GM19240 (cell line): ENCODE data around the gene GIMAP7.

ENCODE experiments used
- DNase-seq: peaks from one replicate; pipeline ENCODE4 v3.0.0; 2011; ENCODE audit warnings: low spot score; ENCODE audit not compliant: insufficient read length

Gene GIMAP7

DNA sequence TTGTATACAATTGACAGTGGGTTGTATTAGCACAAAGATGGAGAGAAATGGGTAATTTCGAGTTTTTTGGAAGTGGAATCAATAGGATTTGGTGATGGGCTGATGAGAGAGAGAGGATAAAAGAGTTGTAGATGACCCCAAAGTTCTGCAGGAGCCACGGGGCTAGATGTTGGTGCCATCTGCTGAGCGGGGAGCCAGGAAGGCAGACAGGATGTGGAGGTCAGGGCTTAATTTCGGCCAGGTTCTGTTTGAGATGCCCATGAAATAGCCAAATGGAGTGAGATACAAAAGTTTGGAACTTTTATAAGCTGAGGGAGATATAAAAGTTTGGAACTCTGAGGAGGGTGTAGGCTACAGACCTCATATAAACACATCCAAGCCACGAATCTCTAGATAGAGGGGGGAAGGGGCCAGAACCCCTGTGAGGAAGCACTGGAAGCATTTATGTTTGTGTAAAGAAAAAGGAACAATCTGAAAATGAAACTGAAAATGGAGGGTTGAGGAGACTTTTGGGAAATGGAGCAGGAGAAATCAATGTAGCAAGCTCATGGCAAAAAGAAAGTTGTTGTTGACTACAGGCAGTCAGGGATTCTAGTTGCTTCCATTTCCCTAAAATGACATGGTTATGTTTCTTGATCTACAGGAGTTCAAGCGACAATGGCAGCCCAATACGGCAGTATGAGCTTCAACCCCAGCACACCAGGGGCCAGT, 54.7 kb downstream of the GIMAP7 start:
- DNase-seq: no peak
